A673 (cell line): ENCODE results near the gene PCBP3.

Experiments
- EZH2 ChIP-seq: fragments of 200-600 bp; sonication (generic); IDR thresholded peaks from 2 replicates; pipeline ENCODE4 v1.6.1; 2017; ENCODE audit warnings: borderline replicate concordance, low read depth, mild to moderate bottlenecking, mixed read lengths, antibody characterized with exemption, low read length; ENCODE audit not compliant: poor library complexity, severe bottlenecking
- TF ChIP-seq, protein P1 (sequence below): fragments of 300-800, 200-600 bp; sonication (generic); conservative IDR thresholded peaks from 2 replicates; pipeline ENCODE4 v1.5.1; 2017; ENCODE audit warnings: low read depth, mild to moderate bottlenecking, antibody characterized with exemption, low read length, moderate library complexity, mixed read lengths

DNA sequence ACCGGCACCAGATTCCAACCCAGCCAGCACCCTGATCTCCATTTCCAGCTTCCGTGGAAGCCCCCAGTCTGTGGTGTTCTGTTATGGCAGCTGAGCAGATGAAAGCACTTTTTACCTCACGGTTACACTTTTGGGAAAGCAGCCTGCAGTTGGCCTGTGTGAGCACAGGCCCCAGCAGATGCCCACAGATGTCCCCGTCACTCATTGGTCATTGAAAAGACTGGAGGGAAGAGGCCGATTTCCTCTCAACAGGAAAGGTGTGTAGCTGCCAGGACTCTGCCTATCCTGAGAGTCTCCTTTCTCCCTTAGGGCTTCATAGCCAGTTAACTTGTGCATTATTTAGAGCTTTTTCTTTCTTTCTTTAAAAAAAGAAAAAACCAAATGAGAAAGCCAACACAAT, 123.0 kb downstream of the PCBP3 start:
- TF ChIP-seq, protein P1, sequence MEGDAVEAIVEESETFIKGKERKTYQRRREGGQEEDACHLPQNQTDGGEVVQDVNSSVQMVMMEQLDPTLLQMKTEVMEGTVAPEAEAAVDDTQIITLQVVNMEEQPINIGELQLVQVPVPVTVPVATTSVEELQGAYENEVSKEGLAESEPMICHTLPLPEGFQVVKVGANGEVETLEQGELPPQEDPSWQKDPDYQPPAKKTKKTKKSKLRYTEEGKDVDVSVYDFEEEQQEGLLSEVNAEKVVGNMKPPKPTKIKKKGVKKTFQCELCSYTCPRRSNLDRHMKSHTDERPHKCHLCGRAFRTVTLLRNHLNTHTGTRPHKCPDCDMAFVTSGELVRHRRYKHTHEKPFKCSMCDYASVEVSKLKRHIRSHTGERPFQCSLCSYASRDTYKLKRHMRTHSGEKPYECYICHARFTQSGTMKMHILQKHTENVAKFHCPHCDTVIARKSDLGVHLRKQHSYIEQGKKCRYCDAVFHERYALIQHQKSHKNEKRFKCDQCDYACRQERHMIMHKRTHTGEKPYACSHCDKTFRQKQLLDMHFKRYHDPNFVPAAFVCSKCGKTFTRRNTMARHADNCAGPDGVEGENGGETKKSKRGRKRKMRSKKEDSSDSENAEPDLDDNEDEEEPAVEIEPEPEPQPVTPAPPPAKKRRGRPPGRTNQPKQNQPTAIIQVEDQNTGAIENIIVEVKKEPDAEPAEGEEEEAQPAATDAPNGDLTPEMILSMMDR, result no peak
- no peak for TF ChIP-seq EZH2
